Measurements from ENCODE around the gene ASAP2. TPM values are rescaled to one million over a fixed set of nuclear protein-coding genes. Genes with fewer than 3 reads are reported as not detected.
A peak's percentile ranks its signal among the peaks of the same experiment; 100 is the strongest.

Gene ASAP2
- total RNA-seq, 4 donors from 2014 or later = 22.0 to 54.6 (median 30.0) TPM

DNA sequence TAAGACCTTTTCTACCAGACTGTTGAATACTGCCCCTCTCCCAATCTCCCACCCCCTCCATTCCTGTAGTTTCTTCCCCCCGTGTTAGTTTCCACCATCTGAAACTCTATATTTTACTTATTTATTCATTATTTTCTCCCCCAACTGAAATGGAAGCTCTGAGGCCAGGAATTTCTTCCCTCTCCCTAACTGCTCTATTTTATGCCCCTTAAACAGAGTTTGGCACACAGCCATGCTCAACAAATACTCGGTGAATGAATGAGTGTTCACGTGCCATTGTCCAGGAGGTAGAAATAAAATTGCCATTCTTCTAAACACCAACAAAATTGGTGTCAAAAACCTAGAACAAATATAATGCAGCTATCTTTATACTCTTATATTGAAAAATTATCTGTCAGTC is 211.1 kb downstream of the ASAP2 start:
- Histone ChIP-seq H3K9me3 (no peaks in the 10 kb centered on the region), H3K4me3 (no peak overlapping the region), H3K4me1 (peaks cover 22% of the 10 kb centered on the region), H3K36me3 (peaks cover 20% of the 10 kb centered on the region), H3K27me3 (no peaks in the 10 kb centered on the region), H3K27ac (no peak overlapping the region)
- 82% methylated on average over 3 of the region's 3 CpGs for WGBS
- no peak for DNase-seq (ENCODE audit: low spot score in 2 of 2)
- TF ChIP-seq POLR2A (IDR thresholded peaks at IDR 0.05) (no peak), EP300 (IDR thresholded peaks at IDR 0.05) (no peak), POLR2AphosphoS5 (IDR thresholded peaks at IDR 0.05) (no peak)
- TF ChIP-seq, protein P1, sequence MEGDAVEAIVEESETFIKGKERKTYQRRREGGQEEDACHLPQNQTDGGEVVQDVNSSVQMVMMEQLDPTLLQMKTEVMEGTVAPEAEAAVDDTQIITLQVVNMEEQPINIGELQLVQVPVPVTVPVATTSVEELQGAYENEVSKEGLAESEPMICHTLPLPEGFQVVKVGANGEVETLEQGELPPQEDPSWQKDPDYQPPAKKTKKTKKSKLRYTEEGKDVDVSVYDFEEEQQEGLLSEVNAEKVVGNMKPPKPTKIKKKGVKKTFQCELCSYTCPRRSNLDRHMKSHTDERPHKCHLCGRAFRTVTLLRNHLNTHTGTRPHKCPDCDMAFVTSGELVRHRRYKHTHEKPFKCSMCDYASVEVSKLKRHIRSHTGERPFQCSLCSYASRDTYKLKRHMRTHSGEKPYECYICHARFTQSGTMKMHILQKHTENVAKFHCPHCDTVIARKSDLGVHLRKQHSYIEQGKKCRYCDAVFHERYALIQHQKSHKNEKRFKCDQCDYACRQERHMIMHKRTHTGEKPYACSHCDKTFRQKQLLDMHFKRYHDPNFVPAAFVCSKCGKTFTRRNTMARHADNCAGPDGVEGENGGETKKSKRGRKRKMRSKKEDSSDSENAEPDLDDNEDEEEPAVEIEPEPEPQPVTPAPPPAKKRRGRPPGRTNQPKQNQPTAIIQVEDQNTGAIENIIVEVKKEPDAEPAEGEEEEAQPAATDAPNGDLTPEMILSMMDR (IDR thresholded peaks at IDR 0.05) = no peak

DNA sequence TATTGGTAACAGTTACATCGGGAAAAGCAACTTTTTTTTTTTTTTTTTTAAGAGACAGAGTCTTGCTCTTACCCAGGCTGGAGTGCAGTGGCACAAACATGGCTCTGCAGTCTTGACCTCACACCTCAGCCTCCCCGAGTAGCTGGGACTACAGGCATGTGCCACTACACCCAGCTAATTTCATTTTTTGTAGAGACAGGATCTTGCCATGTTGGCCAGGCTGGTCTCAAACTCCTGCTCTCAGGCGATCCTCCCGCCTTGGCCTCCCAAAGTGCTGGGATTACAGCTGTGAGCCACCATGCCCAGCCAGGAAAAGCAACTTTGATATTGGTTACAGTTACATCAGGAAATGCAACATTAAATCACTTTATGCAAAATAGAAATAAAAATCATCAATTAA is 212.1 kb downstream of the ASAP2 start:
- Histone ChIP-seq H3K36me3 (peaks cover 13% of the 10 kb centered on the region), H3K4me1 (peaks cover 24% of the 10 kb centered on the region), H3K27me3 (no peaks in the 10 kb centered on the region), H3K27ac (no peak overlapping the region), H3K4me3 (no peak overlapping the region), H3K9me3 (no peaks in the 10 kb centered on the region)
- WGBS = 94% methylated on average over 4 of the region's 4 CpGs
- no peak for TF ChIP-seq POLR2A (IDR thresholded peaks at IDR 0.05)
- TF ChIP-seq EP300 (IDR thresholded peaks at IDR 0.05) = no peak
- TF ChIP-seq, protein P1 (IDR thresholded peaks at IDR 0.05) = no peak
- no peak for TF ChIP-seq POLR2AphosphoS5 (IDR thresholded peaks at IDR 0.05)
- DNase-seq (ENCODE audit: low spot score in 2 of 2) = no peak

DNA sequence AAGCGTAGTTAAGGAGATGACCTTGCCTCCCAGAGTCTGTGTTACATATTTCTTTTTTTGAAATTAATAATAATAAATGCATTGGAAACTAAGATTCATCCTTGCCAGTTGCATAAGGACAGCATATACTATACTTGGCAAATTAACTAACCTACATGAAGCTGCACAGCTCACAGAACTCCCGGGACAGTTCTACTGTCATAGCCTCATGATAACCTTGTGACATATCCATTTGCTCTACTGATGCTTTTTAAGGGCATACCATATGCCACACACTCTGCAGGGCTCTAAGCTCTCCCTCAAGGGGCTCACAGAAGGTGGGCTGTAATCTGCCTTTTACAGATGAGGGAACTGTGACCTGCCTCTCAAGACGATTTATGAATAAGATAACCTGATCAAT is 212.9 kb downstream of the ASAP2 start:
- no peak overlapping the region for H3K4me3 ChIP-seq
- TF ChIP-seq, protein P1 (IDR thresholded peaks at IDR 0.05) = no peak
- TF ChIP-seq EP300 (IDR thresholded peaks at IDR 0.05) = no peak
- TF ChIP-seq POLR2AphosphoS5 (IDR thresholded peaks at IDR 0.05) = no peak
- TF ChIP-seq POLR2A (IDR thresholded peaks at IDR 0.05) = no peak
- no peaks in the 10 kb centered on the region for H3K9me3 ChIP-seq
- WGBS = 95% methylated on average over 3 of the region's 3 CpGs
- no peaks in the 10 kb centered on the region for H3K27me3 ChIP-seq
- H3K36me3 ChIP-seq = peaks cover 10% of the 10 kb centered on the region
- H3K27ac ChIP-seq = no peak overlapping the region
- H3K4me1 ChIP-seq = peaks cover 30% of the 10 kb centered on the region
- DNase-seq (ENCODE audit: low spot score in 2 of 2) = no peak

DNA sequence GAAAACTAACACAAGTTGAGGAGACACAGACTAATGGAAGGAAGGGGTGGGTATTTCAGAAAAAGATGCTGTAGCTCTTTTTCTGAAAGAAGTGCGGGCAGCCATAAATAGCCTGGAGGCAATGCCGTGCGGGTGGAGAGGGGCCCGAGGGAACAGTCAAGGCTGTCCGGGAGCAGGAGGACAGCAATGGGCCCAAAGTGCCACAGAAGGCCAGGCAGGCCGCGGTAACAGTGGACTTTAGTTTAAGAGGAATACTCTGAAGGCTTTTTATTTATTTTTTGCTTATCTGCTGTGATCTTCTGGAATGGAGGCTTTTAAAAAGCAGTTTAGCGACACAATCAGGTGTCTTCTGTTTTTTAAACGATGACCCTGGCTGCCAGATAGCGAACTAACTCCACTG is 213.9 kb downstream of the ASAP2 start:
- WGBS = 79% methylated on average over 10 of the region's 10 CpGs
- Histone ChIP-seq H3K27ac (no peak overlapping the region), H3K4me3 (no peak overlapping the region), H3K36me3 (peaks cover 9% of the 10 kb centered on the region), H3K27me3 (no peaks in the 10 kb centered on the region), H3K4me1 (peaks cover 36% of the 10 kb centered on the region), H3K9me3 (no peaks in the 10 kb centered on the region)
- TF ChIP-seq POLR2AphosphoS5 (IDR thresholded peaks at IDR 0.05) (no peak), EP300 (IDR thresholded peaks at IDR 0.05) (no peak), POLR2A (IDR thresholded peaks at IDR 0.05) (no peak)
- TF ChIP-seq, protein P1 (IDR thresholded peaks at IDR 0.05) = no peak
- no peak for DNase-seq (ENCODE audit: low spot score in 2 of 2)

DNA sequence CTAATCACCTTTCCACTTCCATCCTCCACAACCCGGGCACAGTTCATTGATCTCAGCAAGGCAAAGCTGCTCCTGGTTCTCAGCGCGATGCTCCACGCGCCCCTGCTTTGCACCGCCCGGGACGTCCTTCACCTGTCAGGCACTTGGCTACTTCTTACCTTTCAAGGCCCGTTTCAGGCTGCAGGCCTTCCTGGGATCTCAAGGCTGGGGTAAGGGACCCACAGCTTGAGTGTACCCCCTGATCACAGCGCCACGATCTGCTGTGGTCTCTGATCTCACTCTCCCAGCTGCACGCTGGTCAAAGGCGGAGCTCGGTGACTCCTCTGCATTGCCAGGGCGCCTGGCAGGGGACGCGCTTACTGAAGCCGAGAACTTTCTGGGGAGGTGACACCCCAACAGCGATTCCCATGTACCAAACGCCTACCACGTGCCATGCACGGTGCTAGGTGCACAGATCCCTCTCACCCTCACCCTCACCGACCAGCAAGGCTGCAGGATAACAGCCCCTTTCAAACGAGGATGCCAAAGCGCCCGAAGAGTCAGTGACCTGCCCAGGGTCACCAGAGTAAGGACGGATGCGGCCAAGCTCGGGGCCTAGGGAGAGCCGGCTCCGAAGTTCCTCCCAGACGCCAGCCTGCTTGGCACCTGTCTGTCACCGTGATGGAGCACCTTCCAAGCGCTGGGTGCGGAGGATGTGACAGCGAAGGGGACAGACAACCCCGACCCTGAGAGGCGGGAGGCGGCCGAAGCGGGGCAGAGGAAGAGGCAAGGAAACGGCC is 215.9 kb downstream of the ASAP2 start:
- Histone ChIP-seq H3K27ac (peak overlapping the region; percentile 89), H3K36me3 (no peaks in the 10 kb centered on the region), H3K4me1 (peaks cover 38% of the 10 kb centered on the region), H3K27me3 (no peaks in the 10 kb centered on the region), H3K9me3 (no peaks in the 10 kb centered on the region), H3K4me3 (peak overlapping the region; percentile 94)
- WGBS = 13% methylated on average over 22 of the region's 42 CpGs
- peak in 1 of 2 donors; percentile 74 for DNase-seq (ENCODE audit: low spot score in 2 of 2)
- TF ChIP-seq, protein P1 (IDR thresholded peaks at IDR 0.05) = no peak
- no peak for TF ChIP-seq POLR2A (IDR thresholded peaks at IDR 0.05)
- TF ChIP-seq EP300 (IDR thresholded peaks at IDR 0.05) = no peak
- no peak for TF ChIP-seq POLR2AphosphoS5 (IDR thresholded peaks at IDR 0.05)

All from suprapubic skin (tissue), 4 donors.